Coronary artery (tissue), 2 donors: Measurements from ENCODE around the gene COL4A6.
"Not testable (repeated sequence)": the region's sequence is repeated elsewhere in the genome, so short reads cannot be mapped to it uniquely, and the experiment has no call there.

ENCODE experiments used
- DNase-seq: peaks from one replicate; pipeline ENCODE4 v3.0.0-alpha.2; 2017; ENCODE audit warnings: low spot score
- H3K27ac ChIP-seq, 2 donors: fragments of 200-600 bp; sonication (generic); one replicate each; pipeline ENCODE4 v1.5.1; 2016 to 2019
- H3K4me3 ChIP-seq: fragments of 200-600 bp; sonication (generic); 2 replicates; pipeline ENCODE4 v1.5.1; 2016; ENCODE audit warnings: mild to moderate bottlenecking, moderate library complexity
- TF ChIP-seq, protein P1 (sequence below): fragments of 200-600 bp; sonication (generic); IDR thresholded peaks from one replicate; pipeline ENCODE4 v1.5.1; 2019; ENCODE audit warnings: antibody characterized with exemption

The COL4A6 gene

DNA sequence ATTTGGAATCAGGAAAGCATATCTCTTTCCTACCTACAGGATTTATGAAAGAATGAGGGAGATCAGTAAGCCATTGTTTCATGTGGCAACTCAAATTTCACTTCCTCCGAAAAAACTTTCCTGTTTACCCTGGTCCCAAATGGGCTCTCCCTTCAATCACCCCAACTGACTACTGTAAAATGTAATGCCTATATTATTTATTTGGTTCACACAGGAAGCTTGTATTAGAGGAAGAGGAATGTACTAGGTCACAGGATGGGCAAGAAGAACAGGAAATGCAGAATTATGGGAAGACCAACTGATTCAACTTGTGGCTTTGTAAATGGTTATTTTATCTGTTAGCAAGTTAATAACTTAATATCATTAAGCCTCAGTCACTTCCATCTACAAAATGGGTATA is 23.1 kb downstream of the COL4A6 start:
- H3K27ac ChIP-seq, result no peak overlapping the region
- DNase-seq, result no peak
- H3K4me3 ChIP-seq, result no peak overlapping the region
- TF ChIP-seq, protein P1, sequence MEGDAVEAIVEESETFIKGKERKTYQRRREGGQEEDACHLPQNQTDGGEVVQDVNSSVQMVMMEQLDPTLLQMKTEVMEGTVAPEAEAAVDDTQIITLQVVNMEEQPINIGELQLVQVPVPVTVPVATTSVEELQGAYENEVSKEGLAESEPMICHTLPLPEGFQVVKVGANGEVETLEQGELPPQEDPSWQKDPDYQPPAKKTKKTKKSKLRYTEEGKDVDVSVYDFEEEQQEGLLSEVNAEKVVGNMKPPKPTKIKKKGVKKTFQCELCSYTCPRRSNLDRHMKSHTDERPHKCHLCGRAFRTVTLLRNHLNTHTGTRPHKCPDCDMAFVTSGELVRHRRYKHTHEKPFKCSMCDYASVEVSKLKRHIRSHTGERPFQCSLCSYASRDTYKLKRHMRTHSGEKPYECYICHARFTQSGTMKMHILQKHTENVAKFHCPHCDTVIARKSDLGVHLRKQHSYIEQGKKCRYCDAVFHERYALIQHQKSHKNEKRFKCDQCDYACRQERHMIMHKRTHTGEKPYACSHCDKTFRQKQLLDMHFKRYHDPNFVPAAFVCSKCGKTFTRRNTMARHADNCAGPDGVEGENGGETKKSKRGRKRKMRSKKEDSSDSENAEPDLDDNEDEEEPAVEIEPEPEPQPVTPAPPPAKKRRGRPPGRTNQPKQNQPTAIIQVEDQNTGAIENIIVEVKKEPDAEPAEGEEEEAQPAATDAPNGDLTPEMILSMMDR, result no peak

DNA sequence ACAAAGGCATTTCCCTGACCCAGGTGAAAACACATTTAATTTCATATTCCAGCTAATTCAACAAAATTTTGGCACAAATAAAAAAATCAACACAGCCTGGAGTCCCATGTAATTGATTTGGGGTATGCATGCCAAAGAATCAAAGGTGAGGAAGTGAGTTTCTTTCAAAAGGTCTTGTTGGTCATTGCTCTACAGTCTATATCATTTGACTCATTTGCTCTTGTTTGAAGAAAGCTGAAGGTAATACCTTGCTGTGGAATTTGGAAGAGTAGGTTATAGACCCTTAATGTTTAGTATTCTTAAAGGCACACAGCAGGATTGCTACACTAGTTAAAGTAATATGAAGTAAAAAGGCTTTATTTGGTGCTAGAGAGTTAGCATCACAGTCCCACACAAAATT is 25.4 kb downstream of the COL4A6 start:
- TF ChIP-seq, protein P1, result no peak
- DNase-seq, result no peak

DNA sequence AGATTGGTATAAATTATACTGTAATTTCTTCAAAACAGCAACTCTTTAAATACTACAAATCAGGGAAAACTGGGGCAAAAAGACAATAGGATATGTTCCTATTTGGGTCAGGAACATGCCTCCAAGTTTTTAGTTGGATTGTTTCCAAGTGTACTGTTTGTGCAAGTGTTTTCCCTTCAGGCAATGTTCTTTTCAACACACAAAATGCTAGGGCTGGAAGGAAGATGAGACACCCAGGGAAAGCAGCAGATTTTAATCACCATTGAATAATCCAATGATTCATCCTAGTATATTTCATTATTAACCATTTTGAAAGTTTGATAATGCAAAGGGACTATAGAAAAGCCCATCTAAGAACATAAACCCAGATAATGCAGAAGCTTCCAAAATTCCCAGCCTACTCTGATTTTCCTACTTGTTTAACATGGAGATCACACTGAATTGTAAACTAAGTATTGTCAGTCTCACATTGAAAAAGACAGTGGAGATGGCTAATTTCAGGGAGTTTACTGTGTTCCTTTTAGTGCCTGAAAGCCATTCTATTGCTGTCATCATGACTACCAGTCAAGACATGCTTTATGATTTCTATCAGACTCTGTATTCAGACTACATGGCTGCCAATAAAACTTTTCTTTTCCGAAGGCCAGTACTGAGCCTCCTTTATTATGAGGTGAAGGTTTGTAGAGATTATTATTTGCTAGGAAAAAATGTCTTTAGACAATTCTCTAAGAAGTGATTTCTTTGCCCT is 38.6 kb downstream of the COL4A6 start:
- Histone ChIP-seq H3K27ac (no peak overlapping the region), H3K4me3 (no peak overlapping the region)
- no peak for DNase-seq
- TF ChIP-seq, protein P1, result no peak

More for the DNA sequence above, 25.4 kb downstream of the COL4A6 start:
- no peak overlapping the region for H3K4me3 ChIP-seq
- H3K27ac ChIP-seq, result no peak overlapping the region

GRCh38 chrX:108397627-108398391 is 40.4 kb downstream of the COL4A6 start:
- no peak overlapping the region for H3K4me3 ChIP-seq
- no peak overlapping the region for H3K27ac ChIP-seq
- DNase-seq, result no peak
- TF ChIP-seq, protein P1, result no peak

DNA sequence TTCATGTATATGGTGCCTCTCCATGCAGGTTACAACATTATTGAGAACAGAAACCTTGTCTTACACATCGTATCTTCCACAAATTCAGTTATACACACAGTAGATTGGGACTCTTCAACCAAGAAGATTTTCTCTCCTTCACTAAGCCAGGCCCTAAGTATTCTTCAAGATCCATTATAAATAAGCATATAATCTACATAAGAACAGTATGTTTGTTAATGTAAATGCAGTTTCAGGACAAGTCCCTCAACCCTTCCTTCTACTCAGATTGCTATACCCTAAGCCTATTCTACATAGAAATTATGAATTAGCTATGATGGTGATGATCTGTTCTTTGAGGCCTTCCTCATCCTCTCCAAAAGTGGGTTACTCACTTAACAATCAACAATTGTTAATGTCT is 41.2 kb downstream of the COL4A6 start:
- DNase-seq, result no peak
- no peak overlapping the region for H3K4me3 ChIP-seq
- TF ChIP-seq, protein P1, result no peak
- H3K27ac ChIP-seq, result no peak overlapping the region

DNA sequence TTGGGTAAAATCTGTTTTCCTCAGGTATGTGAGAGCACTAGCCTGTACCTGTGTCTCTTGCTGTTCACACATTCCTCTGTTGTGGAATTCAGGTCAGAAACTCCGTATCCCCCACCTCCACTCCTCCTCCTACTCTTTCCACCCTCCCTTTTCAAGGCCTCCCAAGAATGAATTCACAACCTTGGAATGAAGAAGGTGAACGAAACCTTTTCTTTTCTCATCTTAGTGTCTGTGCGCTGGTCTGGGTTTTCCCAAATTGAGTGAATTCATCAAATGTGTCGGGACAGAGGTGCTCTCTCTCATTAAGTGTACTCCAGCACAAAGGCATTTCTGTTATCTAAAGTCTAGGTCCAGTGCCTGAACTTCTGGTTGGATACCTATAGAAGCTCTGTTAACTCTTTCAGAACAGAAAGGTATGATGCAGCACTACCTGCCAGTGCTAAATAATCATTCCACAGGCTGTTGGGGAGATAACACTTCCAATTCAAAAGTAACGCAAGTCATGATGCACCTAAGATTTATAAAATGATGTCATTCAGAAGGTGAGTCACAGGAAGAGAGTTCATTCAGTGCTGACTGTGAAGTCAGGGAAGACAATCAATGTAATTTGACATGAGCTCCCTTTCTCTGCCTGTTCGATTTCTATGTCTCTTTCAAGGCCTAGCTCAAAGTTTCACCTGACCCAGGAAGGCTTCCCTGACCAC is 41.9 kb downstream of the COL4A6 start:
- H3K27ac ChIP-seq, result no peak overlapping the region
- no peak overlapping the region for H3K4me3 ChIP-seq
- TF ChIP-seq, protein P1, result no peak
- no peak for DNase-seq

GRCh38 chrX:108390976-108391717 is 47.1 kb downstream of the COL4A6 start:
- not testable (repeated sequence) for DNase-seq, H3K4me3 ChIP-seq, H3K27ac ChIP-seq
